ENCODE data around the gene AR.

AR gene

GRCh38 chrX:67524950-67525691 is 18.7 kb upstream of the AR start:
- H3K27me3 ChIP-seq (ENCODE audit: control insufficient read depth, insufficient read depth, low read length) = no peaks in the 10 kb centered on the region
- TF ChIP-seq, protein P1, sequence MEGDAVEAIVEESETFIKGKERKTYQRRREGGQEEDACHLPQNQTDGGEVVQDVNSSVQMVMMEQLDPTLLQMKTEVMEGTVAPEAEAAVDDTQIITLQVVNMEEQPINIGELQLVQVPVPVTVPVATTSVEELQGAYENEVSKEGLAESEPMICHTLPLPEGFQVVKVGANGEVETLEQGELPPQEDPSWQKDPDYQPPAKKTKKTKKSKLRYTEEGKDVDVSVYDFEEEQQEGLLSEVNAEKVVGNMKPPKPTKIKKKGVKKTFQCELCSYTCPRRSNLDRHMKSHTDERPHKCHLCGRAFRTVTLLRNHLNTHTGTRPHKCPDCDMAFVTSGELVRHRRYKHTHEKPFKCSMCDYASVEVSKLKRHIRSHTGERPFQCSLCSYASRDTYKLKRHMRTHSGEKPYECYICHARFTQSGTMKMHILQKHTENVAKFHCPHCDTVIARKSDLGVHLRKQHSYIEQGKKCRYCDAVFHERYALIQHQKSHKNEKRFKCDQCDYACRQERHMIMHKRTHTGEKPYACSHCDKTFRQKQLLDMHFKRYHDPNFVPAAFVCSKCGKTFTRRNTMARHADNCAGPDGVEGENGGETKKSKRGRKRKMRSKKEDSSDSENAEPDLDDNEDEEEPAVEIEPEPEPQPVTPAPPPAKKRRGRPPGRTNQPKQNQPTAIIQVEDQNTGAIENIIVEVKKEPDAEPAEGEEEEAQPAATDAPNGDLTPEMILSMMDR (IDR thresholded peaks at IDR 0.05) = no peak
- H3K27ac ChIP-seq = no peak overlapping the region
- no peak overlapping the region for H3K4me3 ChIP-seq (ENCODE audit: low read depth, low read length)
- no peak overlapping the region for H3K9ac ChIP-seq
- no peak overlapping the region for H3K4me2 ChIP-seq (ENCODE audit: low read length)
- H3K36me3 ChIP-seq (ENCODE audit: control insufficient read depth, insufficient read depth, low read length) = no peaks in the 10 kb centered on the region
- H3K79me2 ChIP-seq = no peaks in the 10 kb centered on the region
- no peaks in the 10 kb centered on the region for H3K4me1 ChIP-seq
- H2AFZ ChIP-seq = no peak overlapping the region
- H3K9me3 ChIP-seq (ENCODE audit: control insufficient read depth, low read length) = no peaks in the 10 kb centered on the region

DNA sequence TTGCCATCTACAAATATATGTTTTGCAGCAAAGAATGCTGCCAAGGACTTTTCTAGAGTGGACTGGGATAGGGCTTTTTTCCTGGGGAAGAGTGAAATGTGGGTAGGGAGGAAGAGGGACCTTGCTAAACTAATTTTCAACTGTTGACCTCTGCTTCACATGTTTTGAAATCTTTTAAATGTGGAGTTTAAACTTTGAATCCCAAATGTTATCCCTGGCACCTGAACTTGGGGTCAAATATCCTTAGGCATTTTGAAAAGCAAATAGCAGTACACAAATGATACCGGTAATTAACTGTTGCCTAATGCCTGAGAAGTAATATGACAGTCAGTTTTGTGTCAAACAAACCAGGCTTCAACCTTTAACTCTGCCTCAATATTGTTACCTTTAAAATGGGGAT is 7.3 kb upstream of the AR start:
- TF ChIP-seq, protein P1 (IDR thresholded peaks at IDR 0.05) = no peak

DNA sequence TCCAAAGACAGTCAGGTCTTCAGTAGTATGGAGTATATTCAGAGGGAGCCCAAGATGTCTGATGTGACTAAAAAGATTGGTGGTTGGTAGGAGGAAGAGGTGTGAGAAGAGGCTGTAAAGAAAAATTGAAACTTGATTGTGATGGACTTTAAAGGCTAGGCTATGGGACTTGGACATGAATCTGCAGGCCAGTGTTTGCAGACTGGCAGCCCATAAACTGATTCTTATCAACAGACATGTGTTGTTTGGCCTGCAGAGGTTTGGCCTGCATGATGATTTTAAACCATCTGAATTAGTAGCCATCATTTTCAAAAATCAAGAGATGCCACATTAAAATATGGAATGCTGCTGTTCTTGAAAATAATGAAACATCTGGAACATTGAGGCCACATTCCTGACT is 5.4 kb upstream of the AR start:
- Histone ChIP-seq H3K9me3 (ENCODE audit: control insufficient read depth, low read length) (no peaks in the 10 kb centered on the region), H3K4me3 (ENCODE audit: low read depth, low read length) (no peak overlapping the region), H3K4me2 (ENCODE audit: low read length) (no peak overlapping the region), H3K27ac (no peak overlapping the region), H3K27me3 (ENCODE audit: control insufficient read depth, insufficient read depth, low read length) (no peaks in the 10 kb centered on the region), H3K79me2 (no peaks in the 10 kb centered on the region), H3K36me3 (ENCODE audit: control insufficient read depth, insufficient read depth, low read length) (no peaks in the 10 kb centered on the region), H3K4me1 (no peaks in the 10 kb centered on the region), H2AFZ (no peak overlapping the region), H3K9ac (no peak overlapping the region)
- TF ChIP-seq, protein P1 (IDR thresholded peaks at IDR 0.05) = no peak

More for the DNA sequence above, 7.3 kb upstream of the AR start:
- Histone ChIP-seq H3K9ac (no peak overlapping the region), H3K9me3 (ENCODE audit: control insufficient read depth, low read length) (no peaks in the 10 kb centered on the region), H3K36me3 (ENCODE audit: control insufficient read depth, insufficient read depth, low read length) (no peaks in the 10 kb centered on the region), H3K4me3 (ENCODE audit: low read depth, low read length) (no peak overlapping the region), H3K27ac (no peak overlapping the region), H2AFZ (no peak overlapping the region), H3K4me1 (no peaks in the 10 kb centered on the region), H3K27me3 (ENCODE audit: control insufficient read depth, insufficient read depth, low read length) (no peaks in the 10 kb centered on the region), H3K4me2 (ENCODE audit: low read length) (no peak overlapping the region), H3K79me2 (no peaks in the 10 kb centered on the region)

DNA sequence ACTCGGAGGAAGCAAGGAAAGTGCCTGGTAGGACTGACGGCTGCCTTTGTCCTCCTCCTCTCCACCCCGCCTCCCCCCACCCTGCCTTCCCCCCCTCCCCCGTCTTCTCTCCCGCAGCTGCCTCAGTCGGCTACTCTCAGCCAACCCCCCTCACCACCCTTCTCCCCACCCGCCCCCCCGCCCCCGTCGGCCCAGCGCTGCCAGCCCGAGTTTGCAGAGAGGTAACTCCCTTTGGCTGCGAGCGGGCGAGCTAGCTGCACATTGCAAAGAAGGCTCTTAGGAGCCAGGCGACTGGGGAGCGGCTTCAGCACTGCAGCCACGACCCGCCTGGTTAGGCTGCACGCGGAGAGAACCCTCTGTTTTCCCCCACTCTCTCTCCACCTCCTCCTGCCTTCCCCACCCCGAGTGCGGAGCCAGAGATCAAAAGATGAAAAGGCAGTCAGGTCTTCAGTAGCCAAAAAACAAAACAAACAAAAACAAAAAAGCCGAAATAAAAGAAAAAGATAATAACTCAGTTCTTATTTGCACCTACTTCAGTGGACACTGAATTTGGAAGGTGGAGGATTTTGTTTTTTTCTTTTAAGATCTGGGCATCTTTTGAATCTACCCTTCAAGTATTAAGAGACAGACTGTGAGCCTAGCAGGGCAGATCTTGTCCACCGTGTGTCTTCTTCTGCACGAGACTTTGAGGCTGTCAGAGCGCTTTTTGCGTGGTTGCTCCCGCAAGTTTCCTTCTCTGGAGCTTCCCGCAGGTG is 637 bp downstream of the AR start:
- H2AFZ ChIP-seq = no peak overlapping the region
- H3K9ac ChIP-seq = no peak overlapping the region
- H3K4me1 ChIP-seq = no peaks in the 10 kb centered on the region
- no peaks in the 10 kb centered on the region for H3K9me3 ChIP-seq (ENCODE audit: control insufficient read depth, low read length)
- no peaks in the 10 kb centered on the region for H3K79me2 ChIP-seq
- H3K4me3 ChIP-seq (ENCODE audit: low read depth, low read length) = peak overlapping the region; percentile 22
- H3K27me3 ChIP-seq (ENCODE audit: control insufficient read depth, insufficient read depth, low read length) = no peaks in the 10 kb centered on the region
- TF ChIP-seq, protein P1 (IDR thresholded peaks at IDR 0.05) = no peak
- H3K4me2 ChIP-seq (ENCODE audit: low read length) = peak overlapping the region; percentile 63
- H3K27ac ChIP-seq = no peak overlapping the region
- H3K36me3 ChIP-seq (ENCODE audit: control insufficient read depth, insufficient read depth, low read length) = no peaks in the 10 kb centered on the region
